ENCODE results near the gene KIAA1549. TPM values are rescaled to one million over a fixed set of nuclear protein-coding genes. Genes with fewer than 3 reads are reported as not detected.

The KIAA1549 gene

GRCh38 chr7:138785587-138786437, 195.4 kb downstream of the KIAA1549 start:
- 60% methylated on average over 8 of the region's 10 CpGs for WGBS
- peak overlapping the region; percentile 13 for H3K27ac ChIP-seq (ENCODE audit: low read length, poor library complexity, severe bottlenecking)

GRCh38 chr7:138784692-138785091, 196.5 kb downstream of the KIAA1549 start:
- H3K27me3 ChIP-seq (ENCODE audit: control insufficient read depth in 1 of 2, insufficient read depth in 1 of 2, low read length in 2 of 2): no peaks in the 10 kb centered on the region

More at GRCh38 chr7:138785587-138786437, 195.4 kb downstream of the KIAA1549 start:
- H4K8ac ChIP-seq (ENCODE audit: low read length): no peak overlapping the region
- no peak overlapping the region for H2BK5ac ChIP-seq (ENCODE audit: low read depth, low read length, poor library complexity, severe bottlenecking)
- H2BK12ac ChIP-seq (ENCODE audit: low read length in 2 of 2): no peak overlapping the region
- no peaks in the 10 kb centered on the region for H3K36me3 ChIP-seq (ENCODE audit: control insufficient read depth in 1 of 2, insufficient read depth in 2 of 2, low read depth in 1 of 2, low read length in 2 of 2)
- peak overlapping the region in 1 of 2 experiments; percentile 44 for H3K14ac ChIP-seq (ENCODE audit: low read length in 2 of 2)
- no peak overlapping the region for H2AFZ ChIP-seq (ENCODE audit: low read depth, low read length)
- no peak overlapping the region for H3K9ac ChIP-seq (ENCODE audit: low read length)
- H3K4me3 ChIP-seq (ENCODE audit: insufficient read depth in 1 of 2, low read depth in 1 of 2, low read length in 2 of 2): no peak overlapping the region
- no peaks in the 10 kb centered on the region for H3K79me1 ChIP-seq (replicated peaks; ENCODE audit: low read length, poor library complexity, severe bottlenecking)
- no peak overlapping the region for H3K4ac ChIP-seq (ENCODE audit: low read depth in 1 of 2, low read length in 2 of 2)
- no peak overlapping the region for H2BK15ac ChIP-seq (ENCODE audit: low read depth, poor library complexity, severe bottlenecking)
- H3K4me1 ChIP-seq (ENCODE audit: control insufficient read depth, insufficient read depth, low read depth, low read length): peaks cover 4% of the 10 kb centered on the region
- H3K4me2 ChIP-seq (ENCODE audit: low read length, poor library complexity, severe bottlenecking): peak overlapping the region; percentile 10
- no peak overlapping the region for H2BK120ac ChIP-seq (ENCODE audit: low read depth, low read length)
- no peaks in the 10 kb centered on the region for H3K27me3 ChIP-seq (ENCODE audit: control insufficient read depth in 1 of 2, insufficient read depth in 1 of 2, low read length in 2 of 2)
- no peak for DNase-seq
- no peak overlapping the region for H3K23ac ChIP-seq (ENCODE audit: low read length in 2 of 2)
- H3K18ac ChIP-seq (ENCODE audit: low read depth in 1 of 2, low read length in 2 of 2): no peak overlapping the region
- H3K9me3 ChIP-seq (ENCODE audit: control insufficient read depth, low read length): peaks cover 3% of the 10 kb centered on the region
- H4K91ac ChIP-seq (ENCODE audit: low read length): no peak overlapping the region
- H2AK5ac ChIP-seq (ENCODE audit: low read length, severe bottlenecking): no peak overlapping the region

More at GRCh38 chr7:138784692-138785091, 196.5 kb downstream of the KIAA1549 start:
- peaks cover 4% of the 10 kb centered on the region for H3K4me1 ChIP-seq (ENCODE audit: control insufficient read depth, insufficient read depth, low read depth, low read length)
- 87% methylated on average over 4 of the region's 4 CpGs for WGBS
- no peak overlapping the region for H3K4ac ChIP-seq (ENCODE audit: low read depth in 1 of 2, low read length in 2 of 2)
- H2AFZ ChIP-seq (ENCODE audit: low read depth, low read length): no peak overlapping the region
- H3K9me3 ChIP-seq (ENCODE audit: control insufficient read depth, low read length): peaks cover 3% of the 10 kb centered on the region
- no peak overlapping the region for H2AK5ac ChIP-seq (ENCODE audit: low read length, severe bottlenecking)
- H2BK12ac ChIP-seq (ENCODE audit: low read length in 2 of 2): no peak overlapping the region
- H2BK15ac ChIP-seq (ENCODE audit: low read depth, poor library complexity, severe bottlenecking): no peak overlapping the region
- no peak overlapping the region for H3K23ac ChIP-seq (ENCODE audit: low read length in 2 of 2)
- DNase-seq: no peak
- H2BK120ac ChIP-seq (ENCODE audit: low read depth, low read length): no peak overlapping the region
- H3K27ac ChIP-seq (ENCODE audit: low read length, poor library complexity, severe bottlenecking): no peak overlapping the region
- no peaks in the 10 kb centered on the region for H3K36me3 ChIP-seq (ENCODE audit: control insufficient read depth in 1 of 2, insufficient read depth in 2 of 2, low read depth in 1 of 2, low read length in 2 of 2)
- no peak overlapping the region for H2BK5ac ChIP-seq (ENCODE audit: low read depth, low read length, poor library complexity, severe bottlenecking)
- H4K91ac ChIP-seq (ENCODE audit: low read length): no peak overlapping the region
- no peak overlapping the region for H3K18ac ChIP-seq (ENCODE audit: low read depth in 1 of 2, low read length in 2 of 2)
- H3K4me2 ChIP-seq (ENCODE audit: low read length, poor library complexity, severe bottlenecking): no peak overlapping the region
- H4K8ac ChIP-seq (ENCODE audit: low read length): no peak overlapping the region
- no peak overlapping the region for H3K14ac ChIP-seq (ENCODE audit: low read length in 2 of 2)
- no peak overlapping the region for H3K9ac ChIP-seq (ENCODE audit: low read length)
- H3K4me3 ChIP-seq (ENCODE audit: insufficient read depth in 1 of 2, low read depth in 1 of 2, low read length in 2 of 2): no peak overlapping the region
- no peaks in the 10 kb centered on the region for H3K79me1 ChIP-seq (replicated peaks; ENCODE audit: low read length, poor library complexity, severe bottlenecking)

Small RNA genes within 50 kb of the gene (small RNA-seq; reads per million reads assigned to genes)
- gene RNU6-1272P (ENCODE audit: low read depth): not detected

Measured in mesenchymal stem cell (in vitro differentiated cells and primary cell).